Mesenchymal stem cell (in vitro differentiated cells and primary cell): ENCODE results near the gene MTIF3.

Experiments
- DNase-seq: peaks from one replicate; pipeline ENCODE4 v3.0.0-alpha.2; 2013
- H2AFZ ChIP-seq: one replicate; pipeline ENCODE4 v1.6.1; 2013; ENCODE audit warnings: low read depth, mild to moderate bottlenecking, control low read depth, inconsistent platforms, low read length, moderate library complexity
- H2AK5ac ChIP-seq: 2 replicates; pipeline ENCODE4 v1.6.1; 2013; ENCODE audit warnings: low read length, moderate library complexity, mild to moderate bottlenecking, inconsistent platforms; ENCODE audit not compliant: severe bottlenecking
- H2BK120ac ChIP-seq: one replicate; pipeline ENCODE4 v1.6.1; 2013; ENCODE audit warnings: low read depth, mild to moderate bottlenecking, inconsistent platforms, low read length, moderate library complexity
- H2BK12ac ChIP-seq, 2 experiments: one replicate each; pipeline ENCODE4 v1.6.1; 2013; ENCODE audit warnings: inconsistent platforms in 2 of 2, low read length in 2 of 2, mild to moderate bottlenecking in 2 of 2, moderate library complexity in 2 of 2, control low read depth in 1 of 2
- H2BK15ac ChIP-seq: one replicate; pipeline ENCODE4 v1.6.1; 2013; ENCODE audit warnings: mild to moderate bottlenecking, low read depth, inconsistent platforms; ENCODE audit not compliant: poor library complexity, severe bottlenecking
- H2BK5ac ChIP-seq: 2 replicates; pipeline ENCODE4 v1.6.1; 2013; ENCODE audit warnings: low read depth, mild to moderate bottlenecking, low read length, control low read depth, inconsistent platforms; ENCODE audit not compliant: poor library complexity, severe bottlenecking
- H3K14ac ChIP-seq, 2 experiments: one replicate each; pipeline ENCODE4 v1.6.1; 2013; ENCODE audit warnings: inconsistent platforms in 2 of 2, low read length in 2 of 2, control low read depth in 1 of 2, mild to moderate bottlenecking in 1 of 2, moderate library complexity in 1 of 2
- H3K18ac ChIP-seq, 2 experiments: one replicate each; pipeline ENCODE4 v1.6.1; 2013; ENCODE audit warnings: inconsistent platforms in 2 of 2, low read length in 2 of 2, control low read depth in 1 of 2, low read depth in 1 of 2, mild to moderate bottlenecking in 1 of 2
- H3K23ac ChIP-seq, 2 experiments: one replicate each; pipeline ENCODE4 v1.6.1; 2013; ENCODE audit warnings: inconsistent platforms in 2 of 2, low read length in 2 of 2, mild to moderate bottlenecking in 2 of 2, moderate library complexity in 2 of 2, control low read depth in 1 of 2
- H3K27ac ChIP-seq: 2 replicates; pipeline ENCODE4 v1.5.1; 2013; ENCODE audit warnings: mild to moderate bottlenecking, moderate library complexity, low read length, control low read depth, inconsistent platforms; ENCODE audit not compliant: poor library complexity, severe bottlenecking
- H3K27me3 ChIP-seq, 2 experiments: 2 replicates each; pipeline versions ENCODE4 v1.6.1 to v1.7.0; 2013; ENCODE audit warnings: low read length in 2 of 2, mild to moderate bottlenecking in 2 of 2, moderate library complexity in 2 of 2, control low read depth in 1 of 2, inconsistent platforms in 1 of 2; ENCODE audit not compliant: control insufficient read depth in 1 of 2, insufficient read depth in 1 of 2
- H3K36me3 ChIP-seq, 2 experiments: 2 replicates each; pipeline versions ENCODE4 v1.6.1 to v1.7.0; 2013; ENCODE audit warnings: low read length in 2 of 2, control low read depth in 1 of 2, inconsistent platforms in 1 of 2, low read depth in 1 of 2, mild to moderate bottlenecking in 1 of 2; ENCODE audit not compliant: insufficient read depth in 2 of 2, control insufficient read depth in 1 of 2
- H3K4ac ChIP-seq, 2 experiments: one replicate each; pipeline ENCODE4 v1.6.1; 2013; ENCODE audit warnings: inconsistent platforms in 2 of 2, low read length in 2 of 2, mild to moderate bottlenecking in 2 of 2, moderate library complexity in 2 of 2, control low read depth in 1 of 2, low read depth in 1 of 2
- H3K4me1 ChIP-seq: 2 replicates; pipeline ENCODE4 v1.6.1; 2013; ENCODE audit warnings: low read depth, low read length, control low read depth; ENCODE audit not compliant: control insufficient read depth, insufficient read depth
- H3K4me2 ChIP-seq: 2 replicates; pipeline ENCODE4 v1.6.1; 2013; ENCODE audit warnings: low read length, mild to moderate bottlenecking, inconsistent platforms; ENCODE audit not compliant: poor library complexity, severe bottlenecking
- H3K4me3 ChIP-seq, 2 experiments: 2 replicates each; pipeline versions ENCODE4 v1.5.1 to v1.7.0; 2013; ENCODE audit warnings: low read length in 2 of 2, mild to moderate bottlenecking in 2 of 2, control low read depth in 1 of 2, low read depth in 1 of 2; ENCODE audit not compliant: insufficient read depth in 1 of 2
- H3K79me1 ChIP-seq: replicated peaks from 2 replicates; pipeline ENCODE4 v1.6.1; 2013; ENCODE audit warnings: mild to moderate bottlenecking, control low read depth, low read length, inconsistent platforms; ENCODE audit not compliant: poor library complexity, severe bottlenecking
- H3K9ac ChIP-seq: 2 replicates; pipeline ENCODE4 v1.7.0; 2013; ENCODE audit warnings: mild to moderate bottlenecking, low read length, moderate library complexity
- H3K9me3 ChIP-seq: 2 replicates; pipeline ENCODE4 v1.7.0; 2013; ENCODE audit warnings: mild to moderate bottlenecking, low read length; ENCODE audit not compliant: control insufficient read depth
- H4K8ac ChIP-seq: one replicate; pipeline ENCODE4 v1.6.1; 2013; ENCODE audit warnings: inconsistent platforms, mild to moderate bottlenecking, low read length, moderate library complexity
- H4K91ac ChIP-seq: one replicate; pipeline ENCODE4 v1.6.1; 2013; ENCODE audit warnings: mild to moderate bottlenecking, low read length, inconsistent platforms
- WGBS: methylation state at CpG from one replicate; pipeline ENCODE4 v1.1.7; 2013; ENCODE audit warnings: mixed read lengths; 5-methylcytosine and 5-hydroxymethylcytosine counted together

Gene MTIF3

DNA sequence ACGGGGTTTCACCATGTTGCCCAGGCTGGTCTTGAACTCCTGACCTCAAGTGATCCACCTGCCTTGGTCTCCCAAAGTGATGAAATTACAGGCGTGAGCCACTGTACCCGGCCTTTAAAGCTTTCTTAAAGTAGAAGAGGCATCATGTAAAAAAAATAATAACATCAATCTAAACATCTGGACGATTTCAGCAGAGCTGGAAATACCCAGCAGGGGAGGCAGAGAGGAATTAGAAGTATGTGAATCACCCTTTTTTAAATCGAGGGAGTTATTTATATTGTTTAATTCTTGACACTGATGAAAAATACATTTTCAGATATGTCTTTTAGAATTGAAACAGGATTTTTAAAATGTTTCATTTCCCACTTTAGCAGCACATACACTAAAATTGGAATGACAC is 37.4 kb upstream of the MTIF3 start:
- no peak for DNase-seq
- Histone ChIP-seq H3K23ac (no peak overlapping the region), H2AK5ac (no peak overlapping the region), H3K4me2 (no peak overlapping the region), H3K14ac (no peak overlapping the region), H2BK12ac (no peak overlapping the region), H3K27me3 (peaks cover under 1 to 5% of the 10 kb centered on the region in 2 experiments), H2AFZ (no peak overlapping the region), H3K4me3 (peak overlapping the region in 1 of 2 experiments; percentile 44), H3K27ac (no peak overlapping the region), H2BK15ac (no peak overlapping the region), H2BK5ac (no peak overlapping the region), H3K36me3 (no peaks in the 10 kb centered on the region), H3K18ac (no peak overlapping the region), H3K4ac (no peak overlapping the region), H3K9me3 (peaks cover 1% of the 10 kb centered on the region), H2BK120ac (no peak overlapping the region), H3K79me1 (no peaks in the 10 kb centered on the region), H4K8ac (no peak overlapping the region), H3K9ac (no peak overlapping the region), H3K4me1 (no peaks in the 10 kb centered on the region), H4K91ac (no peak overlapping the region)
- 47% methylated on average over 3 of the region's 5 CpGs for WGBS

DNA sequence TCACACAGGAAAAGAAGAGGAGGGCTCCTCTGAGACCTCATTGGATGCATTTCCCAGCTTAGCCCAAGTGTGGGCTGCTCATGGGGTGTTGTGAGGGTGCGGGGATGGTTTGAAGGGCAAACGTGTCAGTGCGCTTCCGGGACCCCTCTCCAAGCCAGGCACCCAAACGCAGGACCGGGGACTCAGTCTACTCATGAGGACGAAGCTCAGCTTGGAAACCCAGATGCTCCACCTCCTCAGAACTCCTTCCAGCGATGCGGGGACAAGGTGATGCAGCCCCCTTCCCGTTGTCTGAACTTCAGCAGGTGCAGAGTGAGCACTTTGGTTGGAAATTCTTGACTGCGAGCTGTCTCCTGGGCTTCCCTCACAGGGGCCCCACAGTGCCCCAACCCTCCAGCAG is 33.1 kb upstream of the MTIF3 start:
- Histone ChIP-seq H2BK120ac (no peak overlapping the region), H3K27me3 (peaks cover 10 to 21% of the 10 kb centered on the region in 2 experiments), H2AK5ac (no peak overlapping the region), H2BK15ac (no peak overlapping the region), H3K79me1 (no peaks in the 10 kb centered on the region), H3K9me3 (peaks cover 15% of the 10 kb centered on the region), H4K8ac (no peak overlapping the region), H3K4me2 (no peak overlapping the region), H3K23ac (no peak overlapping the region), H3K18ac (no peak overlapping the region), H3K36me3 (no peaks in the 10 kb centered on the region), H3K4me3 (no peak overlapping the region), H3K9ac (no peak overlapping the region), H2AFZ (no peak overlapping the region), H3K27ac (no peak overlapping the region), H3K4me1 (no peaks in the 10 kb centered on the region), H3K4ac (no peak overlapping the region), H2BK12ac (no peak overlapping the region), H3K14ac (no peak overlapping the region), H4K91ac (no peak overlapping the region), H2BK5ac (no peak overlapping the region)
- 89% methylated on average over 11 of the region's 11 CpGs for WGBS
- no peak for DNase-seq

DNA sequence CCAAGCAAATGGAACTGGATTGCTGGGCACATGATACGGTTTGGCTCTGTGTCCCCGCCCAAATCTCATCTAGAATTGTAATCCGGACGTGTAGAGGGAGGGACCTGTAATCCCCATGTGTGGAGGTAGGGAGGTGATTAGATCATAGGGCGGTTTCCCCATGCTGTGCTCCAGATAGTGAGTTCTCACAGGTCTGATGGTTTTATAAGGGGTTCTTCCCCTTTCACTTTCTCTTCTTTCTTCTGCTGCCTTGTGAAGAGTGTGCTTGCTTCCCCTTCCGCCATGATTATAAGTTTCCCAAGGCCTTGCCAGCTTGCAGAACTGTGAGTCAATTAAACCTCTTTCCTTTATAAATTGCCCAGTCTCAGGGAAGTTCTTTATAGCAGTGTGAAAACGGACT is 32.6 kb upstream of the MTIF3 start:
- no peak overlapping the region for H2BK12ac ChIP-seq
- DNase-seq: no peak
- H3K18ac ChIP-seq: no peak overlapping the region
- H3K27ac ChIP-seq: no peak overlapping the region
- peaks cover 10 to 21% of the 10 kb centered on the region in 2 experiments for H3K27me3 ChIP-seq
- H3K79me1 ChIP-seq: no peaks in the 10 kb centered on the region
- no peak overlapping the region for H3K23ac ChIP-seq
- H3K4me3 ChIP-seq: no peak overlapping the region
- no peaks in the 10 kb centered on the region for H3K4me1 ChIP-seq
- no peak overlapping the region for H3K4me2 ChIP-seq
- 88% methylated on average over 7 of the region's 7 CpGs for WGBS
- H3K36me3 ChIP-seq: no peaks in the 10 kb centered on the region
- no peak overlapping the region for H3K9ac ChIP-seq
- H4K8ac ChIP-seq: no peak overlapping the region
- no peak overlapping the region for H2BK15ac ChIP-seq
- no peak overlapping the region for H2BK5ac ChIP-seq
- no peak overlapping the region for H2AFZ ChIP-seq
- H3K4ac ChIP-seq: no peak overlapping the region
- no peak overlapping the region for H2BK120ac ChIP-seq
- H2AK5ac ChIP-seq: no peak overlapping the region
- no peak overlapping the region for H4K91ac ChIP-seq
- H3K14ac ChIP-seq: no peak overlapping the region
- peaks cover 15% of the 10 kb centered on the region for H3K9me3 ChIP-seq

DNA sequence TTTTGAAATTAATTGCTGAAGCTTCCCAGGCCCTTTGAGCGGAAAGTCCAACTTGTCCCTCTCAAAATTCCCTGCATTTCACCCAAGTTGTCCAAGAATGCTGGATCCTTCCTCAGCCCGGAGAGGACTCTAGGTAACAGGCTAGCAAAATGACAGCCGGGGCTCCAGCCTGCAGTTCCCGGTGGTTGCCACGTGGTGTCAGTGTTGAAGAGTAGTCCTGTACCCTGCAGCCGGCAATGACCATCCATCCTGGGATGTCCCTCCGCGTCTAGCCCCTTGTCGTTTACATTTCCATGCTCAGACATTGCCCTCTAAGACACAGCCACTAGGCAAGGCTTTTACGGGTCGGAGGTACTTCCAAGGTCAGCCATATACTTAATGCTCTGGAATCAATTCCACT is 31.4 kb upstream of the MTIF3 start:
- no peak overlapping the region for H4K8ac ChIP-seq
- no peak overlapping the region for H2AK5ac ChIP-seq
- no peak overlapping the region for H3K23ac ChIP-seq
- WGBS: 20% methylated on average over 11 of the region's 11 CpGs
- no peak overlapping the region for H2BK12ac ChIP-seq
- H3K4ac ChIP-seq: no peak overlapping the region
- H3K27me3 ChIP-seq: peaks cover 10 to 21% of the 10 kb centered on the region in 2 experiments
- peak overlapping the region; percentile 61 for H4K91ac ChIP-seq
- H3K27ac ChIP-seq: no peak overlapping the region
- no peak overlapping the region for H3K18ac ChIP-seq
- no peak overlapping the region for H3K9ac ChIP-seq
- peak; percentile 22 for DNase-seq
- no peak overlapping the region for H2BK15ac ChIP-seq
- no peak overlapping the region for H3K4me3 ChIP-seq
- H3K14ac ChIP-seq: no peak overlapping the region
- H3K9me3 ChIP-seq: peaks cover 15% of the 10 kb centered on the region
- H2BK120ac ChIP-seq: no peak overlapping the region
- H3K36me3 ChIP-seq: no peaks in the 10 kb centered on the region
- H2AFZ ChIP-seq: no peak overlapping the region
- no peaks in the 10 kb centered on the region for H3K79me1 ChIP-seq
- H2BK5ac ChIP-seq: no peak overlapping the region
- H3K4me2 ChIP-seq: no peak overlapping the region
- H3K4me1 ChIP-seq: peaks cover 2% of the 10 kb centered on the region
